Neuronal stem cell (in vitro differentiated cells): Measurements from ENCODE around the gene ATP11B.

Experiments used
- DNase-seq: peaks from one replicate; pipeline ENCODE4 v3.0.0-alpha.2; 2013; ENCODE audit warnings: low spot score
- H2AFZ ChIP-seq: one replicate; pipeline ENCODE4 v1.6.1; 2013; ENCODE audit warnings: mild to moderate bottlenecking, low read length, inconsistent platforms
- H2AK5ac ChIP-seq: 2 replicates; pipeline ENCODE4 v1.6.1; 2013; ENCODE audit warnings: low read depth, mild to moderate bottlenecking, inconsistent platforms, low read length, moderate library complexity, mixed read lengths
- H2BK120ac ChIP-seq: 2 replicates; pipeline ENCODE4 v1.6.1; 2013; ENCODE audit warnings: low read depth, mild to moderate bottlenecking, inconsistent platforms, low read length, moderate library complexity, mixed read lengths
- H2BK12ac ChIP-seq: one replicate; pipeline ENCODE4 v1.6.1; 2013; ENCODE audit warnings: low read length, inconsistent platforms
- H2BK15ac ChIP-seq: 2 replicates; pipeline ENCODE4 v1.6.1; 2013; ENCODE audit warnings: mild to moderate bottlenecking, low read length, inconsistent platforms, mixed read lengths
- H2BK5ac ChIP-seq: one replicate; pipeline ENCODE4 v1.6.1; 2013; ENCODE audit warnings: inconsistent platforms, mild to moderate bottlenecking, low read length, moderate library complexity
- H3K14ac ChIP-seq: one replicate; pipeline ENCODE4 v1.6.1; 2013; ENCODE audit warnings: low read length, inconsistent platforms
- H3K18ac ChIP-seq: 2 replicates; pipeline ENCODE4 v1.6.1; 2013; ENCODE audit warnings: low read length, inconsistent platforms
- H3K23ac ChIP-seq: 2 replicates; pipeline ENCODE4 v1.6.1; 2013; ENCODE audit warnings: low read depth, mild to moderate bottlenecking, mixed read lengths, low read length, inconsistent platforms; ENCODE audit not compliant: poor library complexity
- H3K27ac ChIP-seq: replicated peaks from 3 replicates; pipeline ENCODE4 v1.5.1; 2013; ENCODE audit warnings: low read length, inconsistent platforms
- H3K27me3 ChIP-seq, 3 experiments: 2 replicates each; pipeline ENCODE4 v1.6.1; 2013; ENCODE audit warnings: low read length in 3 of 3, mild to moderate bottlenecking in 2 of 3, inconsistent platforms in 1 of 3, low read depth in 1 of 3, mixed read lengths in 1 of 3, moderate library complexity in 1 of 3; ENCODE audit not compliant: control insufficient read depth in 3 of 3, insufficient read depth in 3 of 3
- H3K36me3 ChIP-seq, 2 donors: replicated peaks in 1 of 2; 2 replicates each; pipeline ENCODE4 v1.6.1; 2013; ENCODE audit warnings: low read length in 2 of 2; ENCODE audit not compliant: control insufficient read depth in 2 of 2, insufficient read depth in 2 of 2
- H3K4ac ChIP-seq: 2 replicates; pipeline ENCODE4 v1.6.1; 2013; ENCODE audit warnings: inconsistent platforms, mild to moderate bottlenecking, low read length, moderate library complexity
- H3K4me1 ChIP-seq, 2 donors: 1 replicate in 1 of 2; 2 replicates in 1 of 2; pipeline ENCODE4 v1.6.1; 2013; ENCODE audit warnings: low read length in 2 of 2, low read depth in 1 of 2; ENCODE audit not compliant: control insufficient read depth in 2 of 2, insufficient read depth in 1 of 2
- H3K4me2 ChIP-seq: one replicate; pipeline ENCODE4 v1.6.1; 2013; ENCODE audit warnings: mild to moderate bottlenecking, low read length, inconsistent platforms; ENCODE audit not compliant: insufficient read depth, poor library complexity, severe bottlenecking
- H3K4me3 ChIP-seq, 2 donors: 2 replicates each; pipeline ENCODE4 v1.5.1; 2013; ENCODE audit warnings: low read length in 2 of 2, mild to moderate bottlenecking in 2 of 2, inconsistent platforms in 1 of 2, moderate library complexity in 1 of 2
- H3K79me1 ChIP-seq: one replicate; pipeline ENCODE4 v1.6.1; 2013; ENCODE audit warnings: low read depth, mild to moderate bottlenecking, inconsistent platforms, low read length, moderate library complexity
- H3K9ac ChIP-seq: one replicate; pipeline ENCODE4 v1.6.1; 2013; ENCODE audit warnings: mild to moderate bottlenecking, low read depth, low read length, inconsistent platforms; ENCODE audit not compliant: poor library complexity
- H3K9me3 ChIP-seq, 2 donors: replicated peaks in 1 of 2; 2 replicates each; pipeline versions ENCODE3 to v1.6.1; 2013; ENCODE audit warnings: low read length in 2 of 2, mild to moderate bottlenecking in 2 of 2, inconsistent platforms in 1 of 2, low read depth in 1 of 2, mixed read lengths in 1 of 2, moderate library complexity in 1 of 2; ENCODE audit not compliant: control insufficient read depth in 2 of 2, insufficient read depth in 1 of 2
- H4K8ac ChIP-seq: one replicate; pipeline ENCODE4 v1.6.1; 2013; ENCODE audit warnings: low read depth, mild to moderate bottlenecking, inconsistent platforms, low read length, moderate library complexity
- H4K91ac ChIP-seq: one replicate; pipeline ENCODE4 v1.6.1; 2013; ENCODE audit warnings: low read length, low read depth, mild to moderate bottlenecking, inconsistent platforms; ENCODE audit not compliant: poor library complexity
- WGBS, 2 donors: extraction: QIAGEN DNeasy Blood & Tissue Kit; methylation state at CpG; one replicate each; pipeline ENCODE4 v1.1.7; 2013; ENCODE audit warnings: missing lambda C conversion rate in 2 of 2, mixed read lengths in 1 of 2; ENCODE audit not compliant: insufficient read length in 2 of 2, insufficient replicate concordance in 1 of 2; ENCODE audit errors: extremely low coverage in 2 of 2; 5-methylcytosine and 5-hydroxymethylcytosine counted together

ATP11B gene

GRCh38 chr3:182919866-182920357 lies 126.6 kb downstream of the ATP11B start:
- no peak overlapping the region for H2BK5ac ChIP-seq
- no peak overlapping the region for H4K8ac ChIP-seq
- H3K79me1 ChIP-seq: no peaks in the 10 kb centered on the region
- no peak overlapping the region for H2BK12ac ChIP-seq
- H3K27ac ChIP-seq: no peak overlapping the region
- no peak overlapping the region for H3K9ac ChIP-seq
- no peak overlapping the region for H4K91ac ChIP-seq
- H3K36me3 ChIP-seq: peaks cover 0 to 3% of the 10 kb centered on the region in 2 donors
- no peaks in the 10 kb centered on the region for H3K27me3 ChIP-seq
- H2AFZ ChIP-seq: no peak overlapping the region
- no peak overlapping the region for H2BK120ac ChIP-seq
- no peak overlapping the region for H3K18ac ChIP-seq
- H3K23ac ChIP-seq: no peak overlapping the region
- H3K4me2 ChIP-seq: no peak overlapping the region
- no CpG with 5 or more reads among the region's 5 CpGs for WGBS, 2 donors
- H2BK15ac ChIP-seq: no peak overlapping the region
- peaks cover 0 to 2% of the 10 kb centered on the region in 2 donors for H3K4me1 ChIP-seq
- H3K4ac ChIP-seq: no peak overlapping the region
- no peak for DNase-seq
- H2AK5ac ChIP-seq: no peak overlapping the region
- no peak overlapping the region for H3K4me3 ChIP-seq
- H3K14ac ChIP-seq: no peak overlapping the region
- H3K9me3 ChIP-seq: no peaks in the 10 kb centered on the region

GRCh38 chr3:182920515-182921084 lies 127.3 kb downstream of the ATP11B start:
- Histone ChIP-seq H3K14ac (no peak overlapping the region), H3K36me3 (no peaks in the 10 kb centered on the region), H3K9ac (no peak overlapping the region), H4K8ac (no peak overlapping the region), H3K4me2 (no peak overlapping the region), H3K4ac (no peak overlapping the region), H3K79me1 (no peaks in the 10 kb centered on the region), H2BK120ac (no peak overlapping the region), H2AFZ (no peak overlapping the region), H3K27me3 (no peaks in the 10 kb centered on the region), H3K27ac (no peak overlapping the region), H3K4me3 (no peak overlapping the region), H3K9me3 (no peaks in the 10 kb centered on the region), H2BK12ac (no peak overlapping the region), H3K4me1 (peaks cover 0 to 2% of the 10 kb centered on the region in 2 donors), H3K18ac (no peak overlapping the region), H3K23ac (no peak overlapping the region), H2AK5ac (no peak overlapping the region), H2BK5ac (no peak overlapping the region), H2BK15ac (no peak overlapping the region), H4K91ac (no peak overlapping the region)
- no peak for DNase-seq
- no CpG with 5 or more reads among the region's 9 CpGs for WGBS, 2 donors

DNA sequence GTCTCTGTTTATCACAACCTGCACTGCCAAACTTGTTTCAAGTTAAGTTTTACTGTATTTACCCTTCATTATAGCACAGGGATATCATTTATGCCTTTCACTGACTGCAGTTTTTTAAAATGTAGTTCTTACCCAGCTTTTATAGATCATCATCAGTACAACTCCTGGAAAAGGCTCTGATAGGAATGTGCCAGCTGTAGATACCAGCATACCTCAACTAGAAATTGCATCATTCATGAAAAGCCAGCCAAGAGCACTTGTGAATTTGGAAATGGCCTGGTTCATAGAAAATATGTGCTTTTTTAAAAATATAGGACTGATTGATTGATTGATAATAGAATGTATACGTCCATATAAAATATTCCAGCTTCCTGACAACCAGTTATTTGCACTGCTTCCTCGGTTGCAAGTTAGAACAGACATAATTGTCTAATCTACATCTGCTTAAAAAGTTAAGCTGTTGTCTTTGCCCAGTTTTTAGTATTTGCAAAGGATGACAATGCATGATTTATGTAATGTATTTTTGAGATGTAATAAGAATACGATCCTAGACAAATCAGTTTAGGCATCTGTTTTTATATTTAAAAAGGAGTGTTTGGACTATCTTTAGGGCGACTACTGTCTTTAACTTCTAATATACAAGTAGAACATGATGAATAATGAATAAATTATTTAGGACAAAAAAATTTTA lies 128.5 kb downstream of the ATP11B start:
- no peak overlapping the region for H2BK120ac ChIP-seq
- H3K79me1 ChIP-seq: no peaks in the 10 kb centered on the region
- no peaks in the 10 kb centered on the region for H3K9me3 ChIP-seq
- H4K91ac ChIP-seq: no peak overlapping the region
- no peak overlapping the region for H2BK15ac ChIP-seq
- H2BK5ac ChIP-seq: no peak overlapping the region
- DNase-seq: no peak
- H2AFZ ChIP-seq: no peak overlapping the region
- no peak overlapping the region for H3K18ac ChIP-seq
- no peak overlapping the region for H2AK5ac ChIP-seq
- peaks cover 0 to 2% of the 10 kb centered on the region in 2 donors for H3K4me1 ChIP-seq
- H3K14ac ChIP-seq: no peak overlapping the region
- H3K4me2 ChIP-seq: no peak overlapping the region
- WGBS, 2 donors: no CpG with 5 or more reads among the region's 4 CpGs
- H3K27ac ChIP-seq: no peak overlapping the region
- H2BK12ac ChIP-seq: no peak overlapping the region
- no peaks in the 10 kb centered on the region for H3K27me3 ChIP-seq
- no peak overlapping the region for H3K23ac ChIP-seq
- H4K8ac ChIP-seq: no peak overlapping the region
- H3K4ac ChIP-seq: no peak overlapping the region
- H3K4me3 ChIP-seq: no peak overlapping the region
- H3K36me3 ChIP-seq: no peaks in the 10 kb centered on the region
- H3K9ac ChIP-seq: no peak overlapping the region

DNA sequence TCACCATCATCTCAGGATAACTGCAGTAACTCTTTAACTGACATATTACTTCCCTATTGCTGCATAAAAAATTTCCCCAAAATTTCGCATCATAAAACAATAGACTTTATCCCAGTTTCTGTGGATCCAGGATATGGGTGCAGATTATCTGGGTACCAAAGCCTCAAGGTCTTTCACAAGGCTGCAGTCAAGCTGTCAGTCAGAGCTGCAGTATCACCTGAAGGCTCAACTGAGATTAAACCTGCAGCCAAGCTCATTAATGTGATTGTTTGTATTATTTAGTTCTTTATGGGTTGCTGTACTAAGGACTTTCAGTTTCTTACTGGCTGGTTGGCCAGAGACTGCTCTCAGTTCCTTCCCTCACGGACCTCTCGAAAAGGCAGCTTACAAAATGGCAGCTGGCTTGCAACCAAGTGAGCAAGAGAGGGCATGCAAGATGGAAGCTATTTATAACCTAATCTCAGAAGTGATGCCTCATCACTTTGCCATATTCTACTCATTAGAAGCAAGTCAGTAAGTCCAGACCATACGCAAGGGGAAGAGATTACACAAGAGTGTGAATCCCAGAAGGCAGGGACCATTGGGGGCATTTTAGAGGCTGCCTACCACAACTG lies 132.1 kb downstream of the ATP11B start:
- no CpG with 5 or more reads among the region's 4 CpGs for WGBS, 2 donors
- no peak for DNase-seq
- H3K4me1 ChIP-seq: peaks cover 0 to 2% of the 10 kb centered on the region in 2 donors

More for the DNA sequence above, 132.1 kb downstream of the ATP11B start:
- no peak overlapping the region for H2BK12ac ChIP-seq
- no peak overlapping the region for H4K91ac ChIP-seq
- no peak overlapping the region for H4K8ac ChIP-seq
- no peak overlapping the region for H3K4me2 ChIP-seq
- no peak overlapping the region for H3K9ac ChIP-seq
- H2BK15ac ChIP-seq: no peak overlapping the region
- H3K4me3 ChIP-seq: no peak overlapping the region
- no peak overlapping the region for H3K27ac ChIP-seq
- no peaks in the 10 kb centered on the region for H3K79me1 ChIP-seq
- H2AK5ac ChIP-seq: no peak overlapping the region
- no peaks in the 10 kb centered on the region for H3K36me3 ChIP-seq
- no peak overlapping the region for H2AFZ ChIP-seq
- H2BK5ac ChIP-seq: no peak overlapping the region
- no peak overlapping the region for H3K23ac ChIP-seq
- H3K9me3 ChIP-seq: no peaks in the 10 kb centered on the region
- H2BK120ac ChIP-seq: no peak overlapping the region
- H3K27me3 ChIP-seq: no peaks in the 10 kb centered on the region
- no peak overlapping the region for H3K18ac ChIP-seq
- no peak overlapping the region for H3K14ac ChIP-seq
- H3K4ac ChIP-seq: no peak overlapping the region
